ENCODE measurements around the gene JAK1.

DNA sequence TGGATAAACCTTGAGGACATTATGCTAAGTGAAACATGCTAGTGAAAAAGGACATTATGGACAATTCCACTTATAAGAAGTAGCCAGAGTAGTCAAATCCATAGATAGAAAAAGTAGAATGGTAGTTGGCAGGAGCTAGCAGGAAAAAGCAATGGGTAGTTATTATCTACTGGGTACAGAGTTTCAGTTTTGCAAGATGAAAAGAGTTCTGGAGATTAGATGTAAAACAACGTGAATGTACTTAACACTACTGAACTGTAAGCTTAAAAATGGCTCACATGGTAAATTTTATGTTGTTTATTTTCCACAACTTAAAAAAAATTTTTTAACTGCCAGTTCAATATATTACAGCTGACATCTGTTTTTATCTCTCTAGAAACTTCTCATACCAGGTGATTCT lies 19.4 kb downstream of the JAK1 start:
- TF ChIP-seq, protein P1, sequence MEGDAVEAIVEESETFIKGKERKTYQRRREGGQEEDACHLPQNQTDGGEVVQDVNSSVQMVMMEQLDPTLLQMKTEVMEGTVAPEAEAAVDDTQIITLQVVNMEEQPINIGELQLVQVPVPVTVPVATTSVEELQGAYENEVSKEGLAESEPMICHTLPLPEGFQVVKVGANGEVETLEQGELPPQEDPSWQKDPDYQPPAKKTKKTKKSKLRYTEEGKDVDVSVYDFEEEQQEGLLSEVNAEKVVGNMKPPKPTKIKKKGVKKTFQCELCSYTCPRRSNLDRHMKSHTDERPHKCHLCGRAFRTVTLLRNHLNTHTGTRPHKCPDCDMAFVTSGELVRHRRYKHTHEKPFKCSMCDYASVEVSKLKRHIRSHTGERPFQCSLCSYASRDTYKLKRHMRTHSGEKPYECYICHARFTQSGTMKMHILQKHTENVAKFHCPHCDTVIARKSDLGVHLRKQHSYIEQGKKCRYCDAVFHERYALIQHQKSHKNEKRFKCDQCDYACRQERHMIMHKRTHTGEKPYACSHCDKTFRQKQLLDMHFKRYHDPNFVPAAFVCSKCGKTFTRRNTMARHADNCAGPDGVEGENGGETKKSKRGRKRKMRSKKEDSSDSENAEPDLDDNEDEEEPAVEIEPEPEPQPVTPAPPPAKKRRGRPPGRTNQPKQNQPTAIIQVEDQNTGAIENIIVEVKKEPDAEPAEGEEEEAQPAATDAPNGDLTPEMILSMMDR (IDR thresholded peaks at IDR 0.05), result no peak
- no peak for TF ChIP-seq POLR2A (IDR thresholded peaks at IDR 0.05; ENCODE audit: low read length)
- no peak for TF ChIP-seq TP53 (CRISPR knock-in tag; IDR thresholded peaks at IDR 0.05)
- TF ChIP-seq FOSL2 (IDR thresholded peaks at IDR 0.05), result no peak
- no peak for TF ChIP-seq FOSL2 (CRISPR knock-in tag; IDR thresholded peaks at IDR 0.05)
- TF ChIP-seq NR3C1 (IDR thresholded peaks at IDR 0.05), result no peak
- no peak for TF ChIP-seq RAD21 (conservative IDR thresholded peaks at IDR 0.05 in 1 of 2, IDR thresholded peaks at IDR 0.05 in 1 of 2)
- no peak for TF ChIP-seq RFX5 (IDR thresholded peaks at IDR 0.05)
- TF ChIP-seq SMC3 (IDR thresholded peaks at IDR 0.05), result no peak
- no peak for TF ChIP-seq JUNB (IDR thresholded peaks at IDR 0.05)
